ENCODE data around the gene CHD5.

DNA sequence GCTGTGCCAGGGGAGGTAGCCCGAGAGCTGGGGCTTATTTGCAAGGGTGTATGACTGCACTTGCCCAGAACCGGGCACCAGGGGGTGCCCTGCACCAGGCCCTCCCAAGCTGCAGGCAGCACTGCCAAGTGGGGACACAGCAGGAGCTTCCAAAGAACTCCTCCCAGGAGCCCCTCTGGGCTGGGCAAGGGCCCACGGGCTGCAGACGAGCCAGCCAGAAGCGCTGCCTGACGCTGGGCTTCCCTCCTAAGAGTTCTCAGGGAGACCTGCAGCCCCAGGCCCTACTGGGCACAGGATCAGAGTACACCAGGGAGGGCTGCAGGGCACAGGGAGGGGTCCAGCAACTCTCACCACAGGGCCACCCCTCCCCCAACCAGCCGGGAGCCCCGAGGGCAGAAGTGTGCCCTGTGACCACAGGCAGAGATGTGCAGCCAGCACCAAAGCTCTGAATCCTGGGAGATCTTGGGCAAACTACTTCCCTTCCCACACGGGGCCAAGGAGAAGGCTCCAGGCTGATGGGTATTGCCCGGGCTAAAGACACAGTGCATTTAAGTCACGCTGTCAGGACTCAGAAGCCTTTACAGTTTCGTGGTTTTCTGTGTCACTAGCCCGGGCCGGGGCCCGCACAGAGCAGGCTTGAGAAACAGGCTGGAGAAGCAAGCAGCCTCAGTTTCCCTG, 71.0 kb downstream of the CHD5 start:
- TF ChIP-seq CTCF (optimal IDR thresholded peaks at IDR 0.05 in 1 of 3, IDR thresholded peaks at IDR 0.05 in 1 of 3, conservative IDR thresholded peaks at IDR 0.05 in 1 of 3; ENCODE audit: extremely low read depth in 1 of 3, insufficient read depth in 2 of 3, low read length in 3 of 3), result peak; percentile 66 to 98 (median 83)
- TF ChIP-seq EZH2 (IDR thresholded peaks at IDR 0.05; ENCODE audit: low read length), result no peak

Data from keratinocyte (primary cell).